IMR-90 (cell line): ENCODE measurements around the gene FRMPD4. TPM values are rescaled to one million over a fixed set of nuclear protein-coding genes. Genes with fewer than 3 reads are reported as not detected.

ENCODE experiments used
- ATAC-seq: fragments of 200-7000 bp; cut with Tn5 transposase; 2 replicates; pipeline ENCODE4 v1.9.1; 2020; ENCODE audit warnings: low read depth, mild to moderate bottlenecking, moderate library complexity
- BruUV-seq: library from RNA; stranded (reverse); fragments of 400-500 nt; replicated peaks from 2 replicates; lab custom pipeline; 2021; lab: Mats Ljungman, UMichigan
- CTCF ChIA-PET: fragments of 300-600 bp; formaldehyde crosslinking; extraction: SDS; loops from one replicate; lab custom pipeline; 2021; ENCODE audit warnings: antibody characterized with exemption; lab: Yijun Ruan, JAX
- POLR2A ChIA-PET: fragments of 300-600 bp; sonication (Branson Sonifier 250); formaldehyde crosslinking; loops from one replicate; lab custom pipeline; 2022; ENCODE audit warnings: antibody characterized with exemption; ENCODE audit not compliant: unreplicated experiment; lab: Charles Lee
- DNase-seq: peaks from one replicate; pipeline ENCODE4 v3.0.0; 2013
- H2AFZ ChIP-seq: replicated peaks from 2 replicates; pipeline ENCODE3; 2013; ENCODE audit warnings: low read length, mild to moderate bottlenecking; ENCODE audit not compliant: poor library complexity
- H2AK5ac ChIP-seq: 2 replicates; pipeline ENCODE4 v1.6.1; 2013; ENCODE audit warnings: low read depth, low read length, inconsistent platforms
- H2AK9ac ChIP-seq: replicated peaks from 2 replicates; pipeline ENCODE3; 2013; ENCODE audit warnings: mild to moderate bottlenecking, low read depth, low read length, moderate library complexity; ENCODE audit not compliant: poor library complexity
- H2BK120ac ChIP-seq: 2 replicates; pipeline ENCODE4 v1.6.1; 2013; ENCODE audit warnings: low read depth, low read length, inconsistent platforms
- H2BK15ac ChIP-seq: 3 replicates; pipeline ENCODE4 v1.6.1; 2013; ENCODE audit warnings: low read depth, low read length, inconsistent platforms
- H2BK20ac ChIP-seq: 2 replicates; pipeline ENCODE4 v1.6.1; 2013; ENCODE audit warnings: low read depth, mild to moderate bottlenecking, inconsistent platforms, low read length, moderate library complexity
- H2BK5ac ChIP-seq: 2 replicates; pipeline ENCODE4 v1.6.1; 2013; ENCODE audit warnings: mild to moderate bottlenecking, low read depth, low read length, inconsistent platforms; ENCODE audit not compliant: poor library complexity, severe bottlenecking
- H3K14ac ChIP-seq: replicated peaks from 2 replicates; pipeline ENCODE4 v1.6.1; 2013; ENCODE audit warnings: low read depth, low read length, inconsistent platforms
- H3K18ac ChIP-seq: 2 replicates; pipeline ENCODE4 v1.6.1; 2013; ENCODE audit warnings: low read depth, low read length, control low read depth
- H3K23ac ChIP-seq: 2 replicates; pipeline ENCODE4 v1.6.1; 2013; ENCODE audit warnings: low read depth, low read length, inconsistent platforms
- H3K27ac ChIP-seq: 2 replicates; pipeline ENCODE4 v1.5.1; 2013; ENCODE audit warnings: mild to moderate bottlenecking, control low read depth, low read length; ENCODE audit not compliant: insufficient read depth
- H3K27me3 ChIP-seq: 2 replicates; pipeline ENCODE4 v1.6.1; 2013; ENCODE audit warnings: low read length; ENCODE audit not compliant: control insufficient read depth, insufficient read depth
- H3K36me3 ChIP-seq: 2 replicates; pipeline ENCODE4 v1.6.1; 2013; ENCODE audit warnings: low read length, mixed read lengths; ENCODE audit not compliant: control insufficient read depth, insufficient read depth
- H3K4ac ChIP-seq: 2 replicates; pipeline ENCODE4 v1.6.1; 2013; ENCODE audit warnings: low read depth, low read length, inconsistent platforms
- H3K4me1 ChIP-seq: 2 replicates; pipeline ENCODE4 v1.6.1; 2013; ENCODE audit warnings: low read length, mixed read lengths; ENCODE audit not compliant: control insufficient read depth, insufficient read depth
- H3K4me2 ChIP-seq: 2 replicates; pipeline ENCODE4 v1.6.1; 2013; ENCODE audit warnings: low read depth, mild to moderate bottlenecking, control low read depth, low read length, moderate library complexity
- H3K4me3 ChIP-seq: 2 replicates; pipeline ENCODE4 v1.5.1; 2013; ENCODE audit warnings: low read depth, mild to moderate bottlenecking, control low read depth, low read length, moderate library complexity; ENCODE audit not compliant: insufficient read depth
- H3K56ac ChIP-seq: 2 replicates; pipeline ENCODE4 v1.6.1; 2013; ENCODE audit warnings: low read length, inconsistent platforms; ENCODE audit not compliant: insufficient read depth; ENCODE audit errors: extremely low read depth
- H3K79me1 ChIP-seq, 2 experiments: 2 replicates each; pipeline ENCODE4 v1.6.1; 2013; ENCODE audit warnings: low read length in 2 of 2, inconsistent platforms in 1 of 2, low read depth in 1 of 2
- H3K9ac ChIP-seq: 2 replicates; pipeline ENCODE4 v1.6.1; 2013; ENCODE audit warnings: low read depth, low read length, control low read depth
- H3K9me1 ChIP-seq: 2 replicates; pipeline ENCODE4 v1.6.1; 2013; ENCODE audit warnings: low read length, inconsistent platforms; ENCODE audit not compliant: insufficient read depth
- H3K9me3 ChIP-seq: 2 replicates; pipeline ENCODE4 v1.6.1; 2013; ENCODE audit warnings: low read length; ENCODE audit not compliant: control insufficient read depth, insufficient read depth
- H4K20me1 ChIP-seq: 2 replicates; pipeline ENCODE4 v1.6.1; 2013; ENCODE audit warnings: low read length, inconsistent platforms; ENCODE audit not compliant: insufficient read depth
- H4K5ac ChIP-seq: 2 replicates; pipeline ENCODE4 v1.6.1; 2013; ENCODE audit warnings: mild to moderate bottlenecking, low read depth, low read length, control low read depth
- H4K8ac ChIP-seq, 2 experiments: 2 replicates each; pipeline ENCODE4 v1.6.1; 2013; ENCODE audit warnings: low read depth in 2 of 2, low read length in 2 of 2, control low read depth in 1 of 2, inconsistent platforms in 1 of 2
- H4K91ac ChIP-seq: 2 replicates; pipeline ENCODE4 v1.6.1; 2013; ENCODE audit warnings: low read depth, low read length, inconsistent platforms; ENCODE audit not compliant: insufficient read depth
- BHLHE40 ChIP-seq: fragments of 150-350 bp; IDR thresholded peaks from 2 replicates; pipeline ENCODE4 v1.6.1; 2016; ENCODE audit warnings: mild to moderate bottlenecking, low read depth, low read length
- CEBPB ChIP-seq: IDR thresholded peaks from 2 replicates; pipeline ENCODE4 v1.6.1; 2012; ENCODE audit warnings: low read depth, low read length, improper control_type of control experiment
- CHD1 ChIP-seq: IDR thresholded peaks from 2 replicates; pipeline ENCODE4 v1.6.1; 2012; ENCODE audit warnings: low read depth, low read length, improper control_type of control experiment
- FOS ChIP-seq: fragments of 150-350 bp; IDR thresholded peaks from 2 replicates; pipeline ENCODE4 v1.6.1; 2016; ENCODE audit warnings: low read depth, low read length
- MXI1 ChIP-seq: IDR thresholded peaks from 2 replicates; pipeline ENCODE4 v1.6.1; 2012; ENCODE audit warnings: low read depth, mild to moderate bottlenecking, low read length, moderate library complexity, borderline replicate concordance
- SMC3 ChIP-seq: fragments of 150-350 bp; IDR thresholded peaks from 2 replicates; pipeline ENCODE4 v1.6.1; 2016; ENCODE audit warnings: low read depth, mild to moderate bottlenecking, antibody characterized with exemption, low read length, moderate library complexity
- WGBS, 2 experiments: methylation state at CpG; one replicate each; pipeline versions ENCODE4 v1.1.5 to v1.1.7; 2013; ENCODE audit warnings: missing lambda C conversion rate in 2 of 2; ENCODE audit not compliant: insufficient read length in 1 of 2; ENCODE audit errors: extremely low coverage in 2 of 2; 5-methylcytosine and 5-hydroxymethylcytosine counted together
- dilution Hi-C: fragments of 300-500 bp; cut with HindIII; formaldehyde crosslinking; loops from one replicate; pipeline ENCODE4 v1.14.3; 2018; ENCODE audit warnings: low sequenced_read_pairs; ENCODE audit not compliant: unreplicated experiment
- in situ Hi-C: fragments of 300-500 bp; cut with MboI; formaldehyde crosslinking; loops from 3 replicates; pipeline ENCODE4 v1.14.3; 2019; ENCODE audit warnings: low sequenced_read_pairs, inconsistent platforms, mixed read lengths
- intact Hi-C: fragments of 100-400 bp; cut with micrococcal nuclease; formaldehyde crosslinking; loops from 2 replicates; pipeline ENCODE4 v1.10.0; 2022
- polyA plus RNA-seq, 3 experiments: library from polyadenylated mRNA; depleted of rRNA; stranded (reverse); fragments of >200 nt; gene quantifications; 2 replicates each; pipeline ENCODE4 v1.2.3, GENCODE V29; 2012; ENCODE audit warnings: low replicate concordance in 1 of 3
- total RNA-seq: library from RNA; depleted of rRNA; stranded (reverse); fragments of >200 nt; gene quantifications from 2 replicates; pipeline ENCODE4 v1.2.3, GENCODE V29; 2012
- TF ChIP-seq, protein P1 (sequence below): fragments of 150-350 bp; IDR thresholded peaks from 2 replicates; pipeline ENCODE4 v1.6.1; 2016; ENCODE audit warnings: low read depth, mild to moderate bottlenecking, low read length, moderate library complexity, borderline replicate concordance
- TF ChIP-seq, protein P2 (sequence below): conservative IDR thresholded peaks from 2 replicates; pipeline ENCODE4 v1.5.1; 2012; ENCODE audit warnings: mild to moderate bottlenecking, low read depth, low read length, improper control_type of control experiment

The FRMPD4 gene
- total and polyA plus RNA-seq, 2 of the 4 experiments (the other 2 are of a cell fraction) = 0.53 to 1.1 TPM

DNA sequence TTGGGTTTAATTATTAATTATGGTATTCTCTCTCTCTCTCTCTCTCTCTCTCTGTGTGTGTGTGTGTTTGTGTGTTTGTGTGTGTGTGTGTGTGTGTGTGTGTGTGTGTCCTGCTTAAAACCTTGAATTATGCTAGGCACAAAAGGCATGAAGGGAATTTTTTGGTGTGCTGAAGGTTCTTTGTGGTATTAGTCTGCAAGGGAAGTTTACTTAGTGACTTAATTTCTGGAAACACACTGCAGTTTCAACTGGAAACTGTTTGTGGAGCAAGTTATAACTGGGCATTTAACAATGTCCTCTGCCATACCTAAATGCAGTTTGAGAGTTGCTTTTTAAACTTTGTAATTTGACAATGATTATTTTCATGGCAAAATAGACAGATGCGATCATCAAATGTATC, 111.7 kb downstream of the FRMPD4 start:
- H2BK120ac ChIP-seq = no peak overlapping the region
- no peak overlapping the region for H4K91ac ChIP-seq
- H3K9me1 ChIP-seq = peaks cover 2% of the 10 kb centered on the region; the same call in 1 of the 2 replicates
- H4K8ac ChIP-seq = no peak overlapping the region
- in situ Hi-C loops (no loop called here), intact Hi-C loops (no loop called here), dilution Hi-C loops (no loop called here)
- no peaks in the 10 kb centered on the region for H3K27me3 ChIP-seq
- BruUV-seq = no TSS peak
- peak overlapping the region; percentile 83 for H2BK5ac ChIP-seq
- no peak overlapping the region for H3K27ac ChIP-seq
- H3K79me1 ChIP-seq = no peaks in the 10 kb centered on the region
- H2BK15ac ChIP-seq = no peak overlapping the region
- no peak overlapping the region for H3K4me3 ChIP-seq
- H3K18ac ChIP-seq = no peak overlapping the region
- POLR2A ChIA-PET = no interaction called here
- H3K36me3 ChIP-seq = no peaks in the 10 kb centered on the region
- peak; percentile 50; the same call in 1 of the 2 replicates for ATAC-seq
- no peak overlapping the region for H2BK20ac ChIP-seq
- CTCF ChIA-PET = interaction anchor here (0.6 to 0.8 kb wide), 2 partner anchors 91 to 305 kb away, joined by 3 read pairs; no protein-coding TSS in a partner anchor
- no peak overlapping the region for H4K5ac ChIP-seq
- H3K9me3 ChIP-seq = no peaks in the 10 kb centered on the region
- no peaks in the 10 kb centered on the region; the same call in 1 of the 2 replicates for H3K4me1 ChIP-seq
- H4K20me1 ChIP-seq = no peaks in the 10 kb centered on the region
- no peak overlapping the region for H3K56ac ChIP-seq
- H2AFZ ChIP-seq = no peak overlapping the region
- H3K9ac ChIP-seq = no peak overlapping the region
- WGBS, 2 experiments = no CpG with 5 or more reads among the region's 1 CpG
- H3K23ac ChIP-seq = no peak overlapping the region
- H2AK5ac ChIP-seq = no peak overlapping the region
- no peak overlapping the region for H3K4me2 ChIP-seq
- no peak for TF ChIP-seq CHD1
- TF ChIP-seq, protein P1, sequence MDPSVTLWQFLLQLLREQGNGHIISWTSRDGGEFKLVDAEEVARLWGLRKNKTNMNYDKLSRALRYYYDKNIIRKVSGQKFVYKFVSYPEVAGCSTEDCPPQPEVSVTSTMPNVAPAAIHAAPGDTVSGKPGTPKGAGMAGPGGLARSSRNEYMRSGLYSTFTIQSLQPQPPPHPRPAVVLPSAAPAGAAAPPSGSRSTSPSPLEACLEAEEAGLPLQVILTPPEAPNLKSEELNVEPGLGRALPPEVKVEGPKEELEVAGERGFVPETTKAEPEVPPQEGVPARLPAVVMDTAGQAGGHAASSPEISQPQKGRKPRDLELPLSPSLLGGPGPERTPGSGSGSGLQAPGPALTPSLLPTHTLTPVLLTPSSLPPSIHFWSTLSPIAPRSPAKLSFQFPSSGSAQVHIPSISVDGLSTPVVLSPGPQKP = no peak
- no peak for TF ChIP-seq SMC3
- TF ChIP-seq FOS = no peak
- TF ChIP-seq, protein P2, sequence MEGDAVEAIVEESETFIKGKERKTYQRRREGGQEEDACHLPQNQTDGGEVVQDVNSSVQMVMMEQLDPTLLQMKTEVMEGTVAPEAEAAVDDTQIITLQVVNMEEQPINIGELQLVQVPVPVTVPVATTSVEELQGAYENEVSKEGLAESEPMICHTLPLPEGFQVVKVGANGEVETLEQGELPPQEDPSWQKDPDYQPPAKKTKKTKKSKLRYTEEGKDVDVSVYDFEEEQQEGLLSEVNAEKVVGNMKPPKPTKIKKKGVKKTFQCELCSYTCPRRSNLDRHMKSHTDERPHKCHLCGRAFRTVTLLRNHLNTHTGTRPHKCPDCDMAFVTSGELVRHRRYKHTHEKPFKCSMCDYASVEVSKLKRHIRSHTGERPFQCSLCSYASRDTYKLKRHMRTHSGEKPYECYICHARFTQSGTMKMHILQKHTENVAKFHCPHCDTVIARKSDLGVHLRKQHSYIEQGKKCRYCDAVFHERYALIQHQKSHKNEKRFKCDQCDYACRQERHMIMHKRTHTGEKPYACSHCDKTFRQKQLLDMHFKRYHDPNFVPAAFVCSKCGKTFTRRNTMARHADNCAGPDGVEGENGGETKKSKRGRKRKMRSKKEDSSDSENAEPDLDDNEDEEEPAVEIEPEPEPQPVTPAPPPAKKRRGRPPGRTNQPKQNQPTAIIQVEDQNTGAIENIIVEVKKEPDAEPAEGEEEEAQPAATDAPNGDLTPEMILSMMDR = no peak
- no peak for TF ChIP-seq CEBPB
- TF ChIP-seq MXI1 = no peak
- TF ChIP-seq BHLHE40 = no peak
- no peak overlapping the region for H2AK9ac ChIP-seq
- no peak overlapping the region for H3K4ac ChIP-seq
- peak; percentile 45 for DNase-seq
- no peak overlapping the region for H3K14ac ChIP-seq
